Measurements from ENCODE around the gene TFAP2C.

Gene TFAP2C

DNA sequence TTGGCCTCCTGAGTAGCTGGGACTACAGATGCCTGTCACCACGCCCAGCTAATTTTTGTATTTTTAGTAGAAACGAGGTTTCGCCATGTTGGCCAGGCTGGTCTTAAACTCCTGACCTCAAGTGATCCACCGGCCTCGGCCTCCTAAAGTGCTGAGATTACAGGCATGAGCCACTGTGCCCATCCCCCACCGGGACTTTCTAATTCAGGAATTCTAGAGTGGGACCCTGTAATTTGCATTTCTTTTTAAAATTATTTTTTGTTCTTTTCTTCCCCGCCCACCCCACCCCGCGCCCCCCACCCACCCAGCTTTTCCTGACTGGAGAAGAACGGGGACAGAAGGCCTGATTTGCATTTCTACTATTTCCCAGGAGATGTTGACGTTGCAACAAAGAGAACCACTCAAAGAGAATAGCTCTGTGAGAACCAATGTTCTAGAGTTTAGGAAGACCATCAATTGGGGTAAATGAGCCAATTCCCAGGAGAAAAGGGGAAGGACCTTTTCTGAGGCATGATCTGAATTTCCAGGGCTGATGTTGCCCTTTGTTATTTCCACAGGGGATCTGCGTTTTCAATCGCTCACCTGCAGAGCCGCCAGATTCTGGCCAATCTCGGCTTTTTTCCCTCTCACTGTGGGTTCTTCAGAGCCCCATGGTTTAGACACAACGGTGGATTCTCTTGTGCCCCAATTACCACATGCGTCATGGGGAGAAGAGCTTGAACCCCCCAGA is 33.2 kb upstream of the TFAP2C start:
- H3K9me3 ChIP-seq (ENCODE audit: control insufficient read depth, insufficient read depth, low read length), result no peaks in the 10 kb centered on the region
- H3K36me3 ChIP-seq (ENCODE audit: control insufficient read depth, insufficient read depth, low read length), result no peaks in the 10 kb centered on the region
- no peak overlapping the region for H3K27ac ChIP-seq (ENCODE audit: low read length)
- no peaks in the 10 kb centered on the region for H3K27me3 ChIP-seq (ENCODE audit: control insufficient read depth, insufficient read depth, low read length)
- H3K4me3 ChIP-seq (ENCODE audit: low read length), result no peak overlapping the region
- H3K4me1 ChIP-seq (ENCODE audit: control insufficient read depth, insufficient read depth, low read length), result no peaks in the 10 kb centered on the region
- DNase-seq (ENCODE audit: low read depth, low spot score), result peak; percentile 16
- WGBS (ENCODE audit: insufficient coverage, insufficient read length), result no CpG with 5 or more reads among the region's 17 CpGs

DNA sequence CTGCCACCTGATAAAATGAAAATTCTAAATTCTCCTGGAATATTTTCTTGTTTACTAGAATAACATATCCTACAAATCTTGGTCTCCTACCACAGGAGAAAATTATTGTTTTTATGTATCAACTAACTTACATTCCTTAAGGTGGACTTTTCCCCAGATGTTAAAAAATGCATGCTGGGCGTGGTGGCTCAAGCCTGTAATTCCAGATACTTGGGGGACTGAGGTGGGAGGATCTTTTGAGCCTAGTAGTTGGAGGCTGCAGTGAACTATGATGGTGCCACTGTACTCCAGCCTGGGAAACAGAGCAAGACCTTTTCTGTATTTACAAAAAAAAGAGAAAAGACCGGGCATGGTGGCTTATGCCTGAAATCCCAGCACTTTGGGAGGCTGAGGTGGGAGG is 27.9 kb upstream of the TFAP2C start:
- no peak for DNase-seq (ENCODE audit: low read depth, low spot score)
- no CpG with 5 or more reads among the region's 2 CpGs for WGBS (ENCODE audit: insufficient coverage, insufficient read length)
- H3K9me3 ChIP-seq (ENCODE audit: control insufficient read depth, insufficient read depth, low read length), result no peaks in the 10 kb centered on the region
- no peaks in the 10 kb centered on the region for H3K27me3 ChIP-seq (ENCODE audit: control insufficient read depth, insufficient read depth, low read length)
- no peaks in the 10 kb centered on the region for H3K4me1 ChIP-seq (ENCODE audit: control insufficient read depth, insufficient read depth, low read length)
- H3K27ac ChIP-seq (ENCODE audit: low read length), result no peak overlapping the region
- no peaks in the 10 kb centered on the region for H3K36me3 ChIP-seq (ENCODE audit: control insufficient read depth, insufficient read depth, low read length)
- no peak overlapping the region for H3K4me3 ChIP-seq (ENCODE audit: low read length)

DNA sequence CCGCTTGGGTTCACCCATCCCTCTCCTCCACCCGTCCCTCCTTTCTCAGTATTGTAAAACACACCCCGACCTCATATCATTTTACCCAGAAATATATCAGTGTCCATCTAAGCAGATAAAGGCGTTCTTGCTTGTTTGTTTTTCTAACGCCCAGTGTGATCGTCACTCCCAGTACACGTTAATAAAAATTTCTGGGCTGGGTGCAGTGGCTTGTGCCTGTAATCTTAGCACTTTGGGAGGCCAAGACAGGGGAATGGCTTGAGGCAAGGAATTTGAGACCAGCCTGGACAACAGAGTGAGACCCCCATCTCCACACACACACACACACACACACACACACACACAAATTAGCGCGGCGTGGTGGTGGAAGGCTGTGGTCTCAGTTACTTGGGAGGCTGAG is 24.4 kb upstream of the TFAP2C start:
- no peaks in the 10 kb centered on the region for H3K9me3 ChIP-seq (ENCODE audit: control insufficient read depth, insufficient read depth, low read length)

DNA sequence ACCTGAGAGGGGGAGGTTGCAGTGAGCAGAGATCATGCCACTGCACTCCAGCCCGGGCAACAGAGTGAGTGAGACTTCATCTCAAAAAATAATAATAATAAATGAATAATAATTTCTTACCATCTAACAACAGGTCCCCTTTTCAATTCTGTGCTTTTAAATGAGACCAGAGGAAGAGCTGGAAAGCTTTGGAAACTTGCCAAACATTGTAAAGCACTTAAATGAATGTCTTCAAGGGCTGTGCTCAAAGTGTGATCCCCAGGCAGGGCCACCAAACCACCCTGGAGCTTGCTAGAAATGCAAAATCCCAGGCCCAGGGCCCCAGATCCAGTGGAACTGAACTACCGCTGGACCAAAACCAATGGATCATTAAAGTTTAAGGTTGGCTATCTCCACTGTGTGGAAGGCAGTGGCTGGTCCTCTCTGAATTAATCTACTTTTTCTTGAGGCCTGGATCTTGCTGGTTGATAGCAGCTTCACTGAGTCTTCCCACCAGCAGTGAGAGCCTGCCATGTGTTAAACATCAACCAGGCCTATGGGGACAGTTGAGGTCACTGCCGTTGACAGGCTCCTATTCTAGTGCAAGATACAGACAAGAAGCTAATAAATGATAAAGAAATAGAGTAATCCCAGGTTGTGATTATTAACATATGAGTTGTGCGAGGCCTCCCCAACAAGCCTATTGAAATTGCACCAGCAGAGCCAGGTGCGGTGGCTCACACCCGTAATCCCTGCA is 23.7 kb upstream of the TFAP2C start:
- Histone ChIP-seq H3K27me3 (ENCODE audit: control insufficient read depth, insufficient read depth, low read length) (no peaks in the 10 kb centered on the region), H3K4me1 (ENCODE audit: control insufficient read depth, insufficient read depth, low read length) (no peaks in the 10 kb centered on the region), H3K9me3 (ENCODE audit: control insufficient read depth, insufficient read depth, low read length) (no peaks in the 10 kb centered on the region), H3K4me3 (ENCODE audit: low read length) (no peak overlapping the region), H3K36me3 (ENCODE audit: control insufficient read depth, insufficient read depth, low read length) (no peaks in the 10 kb centered on the region), H3K27ac (ENCODE audit: low read length) (no peak overlapping the region)
- DNase-seq (ENCODE audit: low read depth, low spot score), result no peak
- WGBS (ENCODE audit: insufficient coverage, insufficient read length), result no CpG with 5 or more reads among the region's 6 CpGs

More for the DNA sequence above, 24.4 kb upstream of the TFAP2C start:
- Histone ChIP-seq H3K36me3 (ENCODE audit: control insufficient read depth, insufficient read depth, low read length) (no peaks in the 10 kb centered on the region), H3K4me3 (ENCODE audit: low read length) (no peak overlapping the region), H3K4me1 (ENCODE audit: control insufficient read depth, insufficient read depth, low read length) (no peaks in the 10 kb centered on the region), H3K27ac (ENCODE audit: low read length) (no peak overlapping the region), H3K27me3 (ENCODE audit: control insufficient read depth, insufficient read depth, low read length) (no peaks in the 10 kb centered on the region)
- no peak for DNase-seq (ENCODE audit: low read depth, low spot score)
- 100% methylated on average over 2 of the region's 10 CpGs for WGBS (ENCODE audit: insufficient coverage, insufficient read length)

DNA sequence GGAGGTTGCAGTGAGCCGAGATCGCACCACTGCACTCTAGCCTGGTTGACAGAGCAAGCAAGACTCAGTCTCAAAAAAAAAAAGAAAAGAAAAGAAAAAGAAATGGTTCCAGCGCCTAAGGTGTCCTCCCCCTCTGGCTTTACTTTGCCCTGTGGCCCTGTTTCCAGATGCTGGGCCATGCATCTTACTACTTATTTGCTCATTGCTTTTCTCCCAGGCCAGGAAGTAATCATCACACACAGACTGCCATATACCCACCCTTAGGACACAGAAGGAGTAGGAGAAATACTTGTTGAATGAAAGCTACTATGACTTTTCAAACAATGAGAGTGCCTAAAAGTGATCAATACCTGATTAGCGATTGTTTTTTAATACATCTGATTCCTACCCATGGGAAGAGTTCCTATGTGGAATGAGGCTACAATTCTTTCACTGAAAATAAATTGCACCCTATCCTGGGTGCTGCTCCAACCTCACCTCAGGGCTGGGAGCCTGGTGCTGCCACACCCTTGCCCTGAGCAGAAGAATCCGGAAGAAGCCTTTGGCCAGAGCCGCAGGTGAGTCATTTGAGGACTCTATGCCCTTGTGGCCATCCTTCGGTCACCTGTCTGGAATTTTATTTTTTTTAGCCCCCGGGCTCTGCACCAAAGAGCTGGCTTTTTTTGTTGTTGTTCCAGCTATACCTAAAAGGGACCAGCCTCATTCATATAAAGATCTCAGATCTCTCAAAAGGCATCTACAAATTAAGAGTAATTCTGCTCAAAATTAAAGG is 22.7 kb upstream of the TFAP2C start:
- no peaks in the 10 kb centered on the region for H3K27me3 ChIP-seq (ENCODE audit: control insufficient read depth, insufficient read depth, low read length)
- no peaks in the 10 kb centered on the region for H3K4me1 ChIP-seq (ENCODE audit: control insufficient read depth, insufficient read depth, low read length)
- WGBS (ENCODE audit: insufficient coverage, insufficient read length), result no CpG with 5 or more reads among the region's 8 CpGs
- H3K27ac ChIP-seq (ENCODE audit: low read length), result no peak overlapping the region
- no peaks in the 10 kb centered on the region for H3K36me3 ChIP-seq (ENCODE audit: control insufficient read depth, insufficient read depth, low read length)
- no peak for DNase-seq (ENCODE audit: low read depth, low spot score)
- H3K9me3 ChIP-seq (ENCODE audit: control insufficient read depth, insufficient read depth, low read length), result no peaks in the 10 kb centered on the region
- no peak overlapping the region for H3K4me3 ChIP-seq (ENCODE audit: low read length)

DNA sequence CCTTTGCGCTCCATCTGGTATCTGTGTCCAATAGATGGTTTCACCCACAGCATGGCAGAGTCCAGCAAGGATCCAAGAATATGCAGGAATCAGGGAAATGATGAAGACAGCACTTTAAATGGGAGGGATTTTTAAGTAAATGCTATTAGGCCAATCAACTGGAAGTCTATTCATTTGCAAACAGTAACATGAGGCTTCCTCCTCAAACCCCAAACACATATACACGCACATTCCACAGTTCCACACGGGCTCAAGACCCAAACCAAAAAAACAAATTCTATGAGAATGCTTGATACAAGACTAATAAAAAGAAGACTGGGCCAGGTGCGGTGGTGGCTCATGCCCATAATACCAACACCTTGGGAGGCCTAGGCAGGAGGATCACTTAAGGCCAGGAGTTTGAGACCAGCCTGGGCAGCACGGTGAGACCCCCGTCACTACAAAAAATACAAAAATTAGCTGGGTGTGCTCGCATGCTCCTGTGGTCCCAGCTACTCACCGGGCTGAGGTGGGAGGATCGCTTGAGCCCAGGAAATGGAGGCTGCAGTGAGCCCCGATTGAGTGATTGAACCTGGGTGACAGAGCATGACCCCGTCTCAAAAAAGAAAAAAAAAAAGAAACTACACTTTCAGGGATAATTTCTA is 21.9 kb upstream of the TFAP2C start:
- H3K36me3 ChIP-seq (ENCODE audit: control insufficient read depth, insufficient read depth, low read length), result no peaks in the 10 kb centered on the region
- no peaks in the 10 kb centered on the region for H3K9me3 ChIP-seq (ENCODE audit: control insufficient read depth, insufficient read depth, low read length)
- H3K27me3 ChIP-seq (ENCODE audit: control insufficient read depth, insufficient read depth, low read length), result no peaks in the 10 kb centered on the region
- H3K4me1 ChIP-seq (ENCODE audit: control insufficient read depth, insufficient read depth, low read length), result no peaks in the 10 kb centered on the region
- no CpG with 5 or more reads among the region's 11 CpGs for WGBS (ENCODE audit: insufficient coverage, insufficient read length)
- DNase-seq (ENCODE audit: low read depth, low spot score), result no peak
- H3K4me3 ChIP-seq (ENCODE audit: low read length), result no peak overlapping the region
- no peak overlapping the region for H3K27ac ChIP-seq (ENCODE audit: low read length)

DNA sequence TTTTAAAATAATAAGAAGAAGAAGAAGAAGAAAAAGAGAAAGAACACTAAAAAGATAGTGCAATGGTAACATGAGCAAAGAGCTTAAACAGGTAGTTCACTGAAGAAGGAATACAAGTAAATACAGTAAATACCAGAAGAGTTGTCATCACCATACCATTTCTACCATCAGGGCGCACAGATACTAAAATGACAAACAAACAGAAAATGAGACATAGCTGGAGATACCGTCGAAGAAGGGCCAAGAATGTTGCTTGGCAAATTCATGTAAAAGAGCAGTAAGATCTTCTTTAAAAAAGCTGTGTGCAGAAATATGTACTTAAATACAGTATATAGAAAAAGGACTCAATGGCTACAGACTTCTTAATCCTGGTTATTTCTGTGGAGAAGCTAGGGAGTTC is 20.7 kb upstream of the TFAP2C start:
- Histone ChIP-seq H3K9me3 (ENCODE audit: control insufficient read depth, insufficient read depth, low read length) (no peaks in the 10 kb centered on the region), H3K27me3 (ENCODE audit: control insufficient read depth, insufficient read depth, low read length) (no peaks in the 10 kb centered on the region), H3K36me3 (ENCODE audit: control insufficient read depth, insufficient read depth, low read length) (no peaks in the 10 kb centered on the region), H3K4me1 (ENCODE audit: control insufficient read depth, insufficient read depth, low read length) (no peaks in the 10 kb centered on the region), H3K27ac (ENCODE audit: low read length) (no peak overlapping the region), H3K4me3 (ENCODE audit: low read length) (no peak overlapping the region)
- DNase-seq (ENCODE audit: low read depth, low spot score), result no peak
- no CpG with 5 or more reads among the region's 3 CpGs for WGBS (ENCODE audit: insufficient coverage, insufficient read length)

DNA sequence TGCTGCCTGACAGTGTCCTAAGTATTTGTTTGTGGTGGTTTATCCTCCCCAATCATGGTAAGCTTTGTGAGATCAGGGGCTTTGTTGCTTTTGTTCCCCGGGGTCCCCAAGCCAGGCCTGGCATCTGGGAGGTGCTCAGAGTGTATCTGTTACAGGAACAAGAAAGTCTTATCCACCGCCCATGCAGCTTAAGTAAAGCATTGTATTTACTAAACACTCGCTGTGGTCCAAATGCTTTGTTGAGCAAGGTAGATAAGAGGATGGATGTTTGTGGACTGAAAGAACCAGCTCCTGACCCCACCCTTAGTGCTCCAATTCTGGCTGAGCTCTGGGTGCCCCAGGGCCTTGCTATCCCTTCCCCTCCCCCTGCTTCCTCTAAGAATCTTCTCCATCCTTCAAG is 19.8 kb upstream of the TFAP2C start:
- Histone ChIP-seq H3K4me3 (ENCODE audit: low read length) (no peak overlapping the region), H3K27me3 (ENCODE audit: control insufficient read depth, insufficient read depth, low read length) (no peaks in the 10 kb centered on the region), H3K9me3 (ENCODE audit: control insufficient read depth, insufficient read depth, low read length) (no peaks in the 10 kb centered on the region), H3K4me1 (ENCODE audit: control insufficient read depth, insufficient read depth, low read length) (no peaks in the 10 kb centered on the region), H3K36me3 (ENCODE audit: control insufficient read depth, insufficient read depth, low read length) (no peaks in the 10 kb centered on the region), H3K27ac (ENCODE audit: low read length) (no peak overlapping the region)
- WGBS (ENCODE audit: insufficient coverage, insufficient read length), result no CpG with 5 or more reads among the region's 3 CpGs
- no peak for DNase-seq (ENCODE audit: low read depth, low spot score)

DNA sequence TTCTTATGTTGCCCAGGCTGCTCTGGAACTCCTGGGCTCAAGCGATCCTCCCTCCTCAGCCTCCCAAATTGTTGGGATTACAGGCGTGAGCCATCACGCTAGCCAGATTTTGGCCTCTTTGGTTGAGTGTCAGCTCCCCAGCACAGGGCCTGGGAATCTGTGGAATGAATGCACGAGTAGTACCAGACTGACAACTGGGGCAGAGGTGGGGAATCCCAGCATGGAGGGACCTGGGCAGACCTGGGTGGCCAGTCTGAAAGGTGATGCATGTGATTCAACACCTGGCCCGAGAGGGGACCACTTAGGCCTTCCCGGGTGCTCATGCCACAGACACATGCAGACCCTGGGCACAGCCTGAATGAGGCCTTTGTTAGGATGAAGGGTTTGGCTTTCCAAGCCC is 19.0 kb upstream of the TFAP2C start:
- no CpG with 5 or more reads among the region's 6 CpGs for WGBS (ENCODE audit: insufficient coverage, insufficient read length)

DNA sequence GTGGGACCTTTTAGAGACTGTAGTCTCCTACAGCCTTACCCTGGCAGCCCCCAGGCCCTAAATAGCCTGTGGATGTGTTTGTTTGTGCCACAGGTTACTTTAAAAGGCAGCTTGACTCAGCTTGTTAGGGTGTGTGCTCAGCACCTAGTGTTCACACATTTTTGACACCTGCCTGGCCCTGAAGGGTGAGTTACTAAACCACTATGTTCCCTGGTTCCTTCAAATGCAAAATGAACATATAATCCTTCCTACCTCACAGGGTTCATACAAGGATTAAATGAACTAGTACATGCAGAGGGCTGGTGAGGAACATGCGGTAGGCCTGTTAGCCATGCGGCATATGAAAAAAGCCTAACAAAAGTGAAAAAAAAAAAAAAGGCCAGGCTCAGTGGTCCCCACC is 14.9 kb upstream of the TFAP2C start:
- WGBS (ENCODE audit: insufficient coverage, insufficient read length), result no CpG with 5 or more reads among the region's 2 CpGs
- peaks cover 2% of the 10 kb centered on the region; the same call in 1 of the 2 replicates for H3K4me1 ChIP-seq (ENCODE audit: control insufficient read depth, insufficient read depth, low read length)
- H3K36me3 ChIP-seq (ENCODE audit: control insufficient read depth, insufficient read depth, low read length), result no peaks in the 10 kb centered on the region
- no peak for DNase-seq (ENCODE audit: low read depth, low spot score)
- no peaks in the 10 kb centered on the region for H3K27me3 ChIP-seq (ENCODE audit: control insufficient read depth, insufficient read depth, low read length)
- H3K4me3 ChIP-seq (ENCODE audit: low read length), result no peak overlapping the region
- no peaks in the 10 kb centered on the region for H3K9me3 ChIP-seq (ENCODE audit: control insufficient read depth, insufficient read depth, low read length)
- H3K27ac ChIP-seq (ENCODE audit: low read length), result no peak overlapping the region

More for the DNA sequence above, 19.0 kb upstream of the TFAP2C start:
- no peaks in the 10 kb centered on the region for H3K27me3 ChIP-seq (ENCODE audit: control insufficient read depth, insufficient read depth, low read length)
- H3K27ac ChIP-seq (ENCODE audit: low read length), result no peak overlapping the region
- H3K4me3 ChIP-seq (ENCODE audit: low read length), result no peak overlapping the region
- H3K4me1 ChIP-seq (ENCODE audit: control insufficient read depth, insufficient read depth, low read length), result no peaks in the 10 kb centered on the region
- no peaks in the 10 kb centered on the region for H3K36me3 ChIP-seq (ENCODE audit: control insufficient read depth, insufficient read depth, low read length)
- no peak for DNase-seq (ENCODE audit: low read depth, low spot score)
- H3K9me3 ChIP-seq (ENCODE audit: control insufficient read depth, insufficient read depth, low read length), result no peaks in the 10 kb centered on the region
